Right lobe of liver (tissue), 4 donors: ENCODE measurements around the gene BASP1.

Experiments used
- CTCF ChIP-seq, 4 donors: fragments of 200-600 bp in 3 of 4; fragments of 450-650 bp in 1 of 4; IDR thresholded peaks; one replicate each; pipeline versions ENCODE4 v1.5.1 to v1.8.0; 2016 to 2022; ENCODE audit warnings: antibody characterized with exemption in 4 of 4, mild to moderate bottlenecking in 2 of 4
- POLR2A ChIP-seq: fragments of 450-650 bp; IDR thresholded peaks from one replicate; pipeline ENCODE4 v1.6.1; 2017; ENCODE audit warnings: antibody characterized with exemption, mild to moderate bottlenecking
- donor health status: DM: no; HTN: no; CAD: no.
- donor health status: DM: no; HTN: no; CAD: no.
- donor health status: DM: no; HTN: yes; CAD: no.

- no peak for TF ChIP-seq POLR2A
- TF ChIP-seq CTCF (IDR thresholded peaks at IDR 0.05) = no peak
Observed at GRCh38 chr5:17290540-17290974, 73.1 kb downstream of the BASP1 start.
